Esophagus squamous epithelium (tissue), 5 donors: ENCODE measurements around the gene CPLX1. TPM values are rescaled to one million over a fixed set of nuclear protein-coding genes. Genes with fewer than 3 reads are reported as not detected.

ENCODE experiments used
- DNase-seq: peaks from one replicate; lab custom pipeline; 2025; lab: John Stamatoyannopoulos, UW
- H3K27ac ChIP-seq, 4 donors: fragments of 200-600 bp; sonication (generic); one replicate each; pipeline ENCODE4 v1.5.1; 2016 to 2019; ENCODE audit warnings: mild to moderate bottlenecking in 1 of 4
- H3K27me3 ChIP-seq, 4 donors: fragments of 200-600 bp; sonication (generic); 1 replicate in 3 of 4; 2 replicates in 1 of 4; pipeline versions ENCODE4 v1.5.1 to v1.6.0; 2017 to 2021; ENCODE audit warnings: antibody characterized with exemption in 1 of 4
- H3K36me3 ChIP-seq, 3 donors: fragments of 200-600 bp; sonication (generic); one replicate each; pipeline ENCODE4 v1.5.1; 2016 to 2019
- H3K4me1 ChIP-seq, 3 donors: fragments of 200-600 bp; sonication (generic); one replicate each; pipeline ENCODE4 v1.5.1; 2017 to 2019
- H3K4me3 ChIP-seq, 4 donors: fragments of 200-600 bp; sonication (generic); 1 replicate in 3 of 4; 2 replicates in 1 of 4; pipeline ENCODE4 v1.5.1; 2016 to 2019; ENCODE audit warnings: mild to moderate bottlenecking in 2 of 4, moderate library complexity in 1 of 4
- H3K9me3 ChIP-seq, 3 donors: fragments of 200-600 bp; sonication (generic); one replicate each; pipeline ENCODE4 v1.5.1; 2016 to 2019
- POLR2A ChIP-seq, 4 donors: fragments of 450-650 bp; IDR thresholded peaks; one replicate each; pipeline ENCODE4 v1.6.1; 2017; ENCODE audit warnings: antibody characterized with exemption in 4 of 4, mild to moderate bottlenecking in 4 of 4, moderate library complexity in 3 of 4
- WGBS, 2 donors: methylation state at CpG; one replicate each; pipeline ENCODE4 v1.1.5; 2018; 5-methylcytosine and 5-hydroxymethylcytosine counted together
- intact Hi-C: fragments of 100-400 bp; cut with DNase I; formaldehyde crosslinking; loops from one replicate; pipeline ENCODE4 v1.15.0; 2022
- total RNA-seq, 4 donors: library from RNA; depleted of rRNA; stranded (reverse); fragments of >200 nt; gene quantifications; one replicate each; pipeline ENCODE4 v1.1.0, GENCODE V29; 2016
- TF ChIP-seq, protein P1 (sequence below), 6 experiments: fragments of 450-650 bp in 4 of 6; fragments of 200-600 bp in 2 of 6; sonication (generic) in 2 of 6; IDR thresholded peaks; one replicate each; pipeline ENCODE4 v1.5.1; 2016 to 2019; ENCODE audit warnings: antibody characterized with exemption in 6 of 6, mild to moderate bottlenecking in 4 of 6, moderate library complexity in 4 of 6
- donor health status: DM: yes; HTN: yes; CAD: no.

The CPLX1 gene
- total RNA-seq, 4 donors from 2014 or later, result 0.44 to 0.57 TPM; not detected in 2

DNA sequence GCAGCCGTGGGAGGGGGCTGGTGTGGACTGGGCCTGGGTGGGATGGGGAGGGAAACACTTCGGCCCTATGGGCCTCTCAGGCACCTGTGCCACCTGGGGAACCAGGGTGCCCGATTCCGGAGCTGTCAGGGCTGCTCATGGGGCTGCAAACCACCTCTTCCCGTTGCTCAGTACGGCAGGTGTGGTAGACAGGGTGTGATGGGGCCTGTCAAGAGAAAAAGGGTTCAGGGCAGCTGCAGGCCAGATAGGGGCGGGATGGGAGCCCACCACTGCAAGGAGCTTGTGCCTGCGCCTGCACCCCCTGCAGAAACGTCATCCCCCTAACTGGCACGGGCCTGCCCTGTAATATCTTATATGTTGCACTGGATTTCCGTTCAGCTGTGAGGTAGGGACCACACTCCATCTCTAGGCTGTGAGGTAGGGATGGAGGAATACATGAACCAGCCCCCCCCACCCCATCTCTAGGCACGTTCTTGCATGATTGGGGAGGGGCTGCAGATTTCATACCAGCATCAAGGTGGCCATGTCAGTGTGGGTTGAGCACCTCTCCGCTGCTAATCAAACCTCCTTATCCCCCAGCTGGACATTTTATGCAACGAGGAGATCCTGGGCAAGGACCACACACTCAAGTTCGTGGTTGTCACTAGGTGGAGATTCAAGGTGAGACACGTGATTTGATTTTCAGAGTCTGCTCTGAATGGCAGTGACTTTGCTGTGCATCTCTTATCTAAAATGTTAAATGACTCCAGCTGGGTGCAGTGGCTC lies 61.3 kb downstream of the CPLX1 start:
- intact Hi-C loops, result no loop called here
- Histone ChIP-seq H3K4me1 (peaks cover 5 to 22% (median 6%) of the 10 kb centered on the region in 3 donors), H3K27me3 (no peaks in the 10 kb centered on the region), H3K27ac (no peak overlapping the region), H3K9me3 (no peaks in the 10 kb centered on the region), H3K4me3 (no peak overlapping the region), H3K36me3 (peaks cover 9 to 97% (median 22%) of the 10 kb centered on the region in 3 donors)
- TF ChIP-seq, protein P1, sequence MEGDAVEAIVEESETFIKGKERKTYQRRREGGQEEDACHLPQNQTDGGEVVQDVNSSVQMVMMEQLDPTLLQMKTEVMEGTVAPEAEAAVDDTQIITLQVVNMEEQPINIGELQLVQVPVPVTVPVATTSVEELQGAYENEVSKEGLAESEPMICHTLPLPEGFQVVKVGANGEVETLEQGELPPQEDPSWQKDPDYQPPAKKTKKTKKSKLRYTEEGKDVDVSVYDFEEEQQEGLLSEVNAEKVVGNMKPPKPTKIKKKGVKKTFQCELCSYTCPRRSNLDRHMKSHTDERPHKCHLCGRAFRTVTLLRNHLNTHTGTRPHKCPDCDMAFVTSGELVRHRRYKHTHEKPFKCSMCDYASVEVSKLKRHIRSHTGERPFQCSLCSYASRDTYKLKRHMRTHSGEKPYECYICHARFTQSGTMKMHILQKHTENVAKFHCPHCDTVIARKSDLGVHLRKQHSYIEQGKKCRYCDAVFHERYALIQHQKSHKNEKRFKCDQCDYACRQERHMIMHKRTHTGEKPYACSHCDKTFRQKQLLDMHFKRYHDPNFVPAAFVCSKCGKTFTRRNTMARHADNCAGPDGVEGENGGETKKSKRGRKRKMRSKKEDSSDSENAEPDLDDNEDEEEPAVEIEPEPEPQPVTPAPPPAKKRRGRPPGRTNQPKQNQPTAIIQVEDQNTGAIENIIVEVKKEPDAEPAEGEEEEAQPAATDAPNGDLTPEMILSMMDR (IDR thresholded peaks at IDR 0.05), result no peak
- TF ChIP-seq POLR2A (IDR thresholded peaks at IDR 0.05), result no peak
- no peak for DNase-seq
- WGBS, 2 donors, result 82 to 93% methylated on average over 5 to 7 of the region's 16 CpGs

DNA sequence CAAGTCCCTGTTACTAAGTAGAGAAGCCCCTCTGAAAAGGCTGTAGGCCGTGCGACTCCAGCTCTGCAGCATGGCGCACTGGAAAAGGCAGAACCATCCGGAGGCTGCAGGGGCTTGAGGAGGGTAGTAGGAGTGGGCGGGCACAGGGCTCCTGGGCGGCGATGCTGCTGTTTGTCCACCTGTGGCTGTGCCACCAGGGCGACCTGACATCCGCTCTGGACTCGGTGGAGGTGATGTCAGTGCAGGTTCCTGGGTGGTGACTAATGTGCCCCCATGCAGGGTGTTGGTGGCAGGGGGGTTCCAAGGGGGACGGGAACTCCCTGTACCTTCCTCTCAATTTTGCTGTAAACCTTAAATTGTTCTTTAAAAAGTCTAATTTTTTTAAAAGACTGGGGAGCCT lies 62.0 kb downstream of the CPLX1 start:
- WGBS, 2 donors, result 81 to 91% methylated on average over 8 to 11 of the region's 11 CpGs
- no peaks in the 10 kb centered on the region for H3K9me3 ChIP-seq
- H3K36me3 ChIP-seq, result peaks cover 9 to 91% (median 19%) of the 10 kb centered on the region in 3 donors
- H3K27ac ChIP-seq, result no peak overlapping the region
- no peak for DNase-seq
- intact Hi-C loops, result no loop called here
- H3K4me3 ChIP-seq, result no peak overlapping the region
- peaks cover 5 to 22% (median 6%) of the 10 kb centered on the region in 3 donors for H3K4me1 ChIP-seq
- TF ChIP-seq POLR2A (IDR thresholded peaks at IDR 0.05), result no peak
- TF ChIP-seq, protein P1 (IDR thresholded peaks at IDR 0.05), result no peak
- no peaks in the 10 kb centered on the region for H3K27me3 ChIP-seq

DNA sequence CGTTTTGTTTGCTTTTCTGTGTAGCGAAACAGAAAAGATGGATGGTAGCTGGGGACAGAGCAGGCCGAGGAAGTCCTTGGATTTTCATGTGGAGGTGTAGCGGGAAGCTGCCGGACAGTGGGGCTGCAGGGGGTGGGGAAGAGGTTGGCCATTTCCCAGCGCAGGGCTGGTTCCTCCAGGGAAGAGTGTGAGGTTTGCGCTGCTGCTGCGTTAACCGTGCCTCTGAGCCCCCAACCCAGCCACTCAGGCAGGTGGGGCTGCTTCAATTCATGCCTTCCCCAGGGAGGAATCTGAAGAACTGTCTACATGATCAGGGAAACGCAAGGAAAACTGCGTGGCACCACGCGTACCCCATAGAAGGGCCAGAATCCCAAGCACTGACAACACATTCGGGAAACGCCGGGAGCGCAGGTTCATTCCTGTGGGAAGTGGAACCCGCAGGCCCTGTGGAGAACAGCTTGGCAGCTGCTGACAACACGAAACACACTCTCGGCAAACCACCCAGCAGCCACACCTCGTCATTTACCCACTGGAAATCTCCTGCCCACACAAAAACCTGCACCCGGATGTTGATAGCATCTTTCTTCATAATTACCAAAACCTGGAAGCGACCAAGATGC lies 62.6 kb downstream of the CPLX1 start:
- intact Hi-C loops, result no loop called here
- no peaks in the 10 kb centered on the region for H3K9me3 ChIP-seq
- H3K4me3 ChIP-seq, result no peak overlapping the region
- no peak for DNase-seq
- no peak for TF ChIP-seq POLR2A (IDR thresholded peaks at IDR 0.05)
- H3K4me1 ChIP-seq, result peaks cover 5 to 22% (median 6%) of the 10 kb centered on the region in 3 donors
- peaks cover 9 to 86% (median 14%) of the 10 kb centered on the region in 3 donors for H3K36me3 ChIP-seq
- no peaks in the 10 kb centered on the region for H3K27me3 ChIP-seq
- no peak overlapping the region for H3K27ac ChIP-seq
- WGBS, 2 donors, result 83 to 87% methylated on average over 20 to 22 of the region's 23 CpGs

DNA sequence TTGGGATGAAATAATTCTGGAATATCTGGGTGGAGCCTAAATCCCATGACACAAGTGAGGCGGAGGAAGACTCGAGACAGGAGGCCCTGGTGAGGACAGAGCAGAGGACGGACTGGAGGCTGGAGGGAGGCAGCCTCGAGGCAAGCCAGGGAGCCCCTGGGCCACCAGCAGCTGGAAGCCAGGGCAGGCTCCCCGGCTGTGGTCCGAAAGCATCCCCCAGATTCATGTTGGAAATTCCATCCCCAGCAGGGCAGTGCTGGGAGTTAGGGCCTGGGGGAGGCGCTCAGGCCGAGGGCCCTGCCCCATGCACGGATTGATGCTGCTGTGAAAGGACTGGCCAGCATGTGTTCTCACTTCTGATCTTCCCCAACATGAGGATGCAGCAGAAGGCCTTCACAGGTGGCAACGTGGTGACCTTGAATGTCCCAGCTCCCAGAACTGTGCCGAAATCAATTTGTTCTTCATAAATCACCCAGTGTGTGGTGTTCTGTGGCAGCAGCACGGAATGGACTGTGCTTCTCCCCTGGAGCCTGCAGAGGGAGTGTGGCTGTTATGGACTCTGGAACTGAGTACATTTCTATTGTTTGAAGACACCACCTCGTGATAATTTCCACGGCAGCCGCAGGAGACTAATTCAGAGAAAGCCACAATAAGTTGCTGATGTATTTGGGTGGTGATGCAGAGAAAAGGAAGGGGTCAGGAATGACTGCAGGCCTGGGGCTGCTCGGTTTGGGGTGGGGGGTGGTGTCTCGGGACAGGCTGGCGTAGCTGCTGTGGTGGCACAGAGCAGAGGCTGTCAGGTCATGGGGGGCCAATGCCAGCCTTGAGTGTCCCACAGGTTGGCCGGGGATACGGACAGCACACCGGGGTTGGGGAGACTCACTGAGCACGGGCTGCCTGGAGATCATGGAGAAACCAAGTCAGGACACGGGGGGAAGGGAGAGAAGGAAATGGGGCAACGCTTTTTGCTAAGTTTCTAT lies 63.4 kb downstream of the CPLX1 start:
- Histone ChIP-seq H3K36me3 (peaks cover 9 to 86% (median 14%) of the 10 kb centered on the region in 3 donors), H3K4me1 (peaks cover 5 to 22% (median 6%) of the 10 kb centered on the region in 3 donors), H3K27ac (no peak overlapping the region), H3K4me3 (no peak overlapping the region), H3K27me3 (no peaks in the 10 kb centered on the region), H3K9me3 (no peaks in the 10 kb centered on the region)
- TF ChIP-seq POLR2A (IDR thresholded peaks at IDR 0.05), result no peak
- TF ChIP-seq, protein P1 (IDR thresholded peaks at IDR 0.05), result peak in 2 of 6 experiments; percentile 5 to 30
- DNase-seq, result no peak
- WGBS, 2 donors, result 87 to 89% methylated on average over 21 to 22 of the region's 24 CpGs
- intact Hi-C loops, result no loop called here

DNA sequence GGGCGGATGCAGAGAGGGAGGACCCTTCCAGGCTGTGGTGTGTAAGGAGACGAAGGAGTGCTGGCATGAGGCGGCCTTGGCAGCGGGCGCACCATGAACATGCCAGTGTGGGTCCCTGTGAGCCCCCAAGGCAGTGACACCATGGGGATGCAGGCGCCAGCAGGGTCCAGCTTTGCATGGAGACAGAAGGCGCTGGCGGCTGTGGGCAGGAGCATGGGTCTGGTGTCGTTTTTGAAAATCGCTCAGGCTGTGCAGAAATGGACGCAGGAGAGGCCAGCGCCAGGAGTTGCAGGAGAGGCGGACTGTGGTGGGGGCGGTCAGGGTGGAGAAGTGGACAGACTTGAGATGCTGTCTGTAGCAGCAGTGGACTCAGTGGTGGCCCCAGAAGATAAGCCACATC lies 64.2 kb downstream of the CPLX1 start:
- peaks cover under 1 to 15% (median 6%) of the 10 kb centered on the region in 3 donors for H3K4me1 ChIP-seq
- TF ChIP-seq POLR2A (IDR thresholded peaks at IDR 0.05), result no peak
- H3K27ac ChIP-seq, result no peak overlapping the region
- H3K27me3 ChIP-seq, result no peaks in the 10 kb centered on the region
- no peaks in the 10 kb centered on the region for H3K9me3 ChIP-seq
- WGBS, 2 donors, result 94 to 95% methylated on average over 11 to 14 of the region's 14 CpGs
- peaks cover 9 to 86% (median 11%) of the 10 kb centered on the region in 3 donors for H3K36me3 ChIP-seq
- H3K4me3 ChIP-seq, result no peak overlapping the region
- intact Hi-C loops, result no loop called here
- DNase-seq, result no peak
